Vagina (tissue), 1 donor: ENCODE data around the gene BAAT. TPM values are rescaled to one million over a fixed set of nuclear protein-coding genes. Genes with fewer than 3 reads are reported as not detected.

Experiments used
- small RNA-seq: library from RNA; depleted of rRNA; stranded (forward); fragments of <200 nt; gene quantifications from one replicate; pipeline ENCODE3, GENCODE V24; 2016
- total RNA-seq: library from RNA; depleted of rRNA; stranded (reverse); fragments of >200 nt; gene quantifications from one replicate; pipeline ENCODE4 v1.2.3, GENCODE V29; 2016

The BAAT gene
- total RNA-seq, 1 donor from 2014 or later: not detected

Small RNA genes lying within 50 kb of the gene (small RNA-seq; reads per million reads assigned to genes)
- gene RF00322: not detected

Other genes with a start within 250 kb of the BAAT start
- gene MRPL50, start 13.6 kb upstream of the BAAT start, total RNA-seq: 8.8 TPM
- gene ZNF189, start 13.8 kb upstream of the BAAT start, total RNA-seq: 12.5 TPM
- not detected for gene ALDOB, start 50.8 kb upstream of the BAAT start, total RNA-seq
- 22.3 TPM for gene RNF20, start 148.8 kb upstream of the BAAT start, total RNA-seq
- gene PPP3R2, start 210.0 kb upstream of the BAAT start, total RNA-seq: not detected